ENCODE measurements around the gene PTGDS. TPM values are rescaled to one million over a fixed set of nuclear protein-coding genes. Genes with fewer than 3 reads are reported as not detected.

PTGDS gene
- total RNA-seq, 1 experiment from 2014 or later = not detected

- no peak for DNase-seq
- Histone ChIP-seq H3K36me3 (ENCODE audit: control insufficient read depth, insufficient read depth, low read length) (no peaks in the 10 kb centered on the region), H3K4me3 (ENCODE audit: low read depth, low read length) (no peak overlapping the region), H3K4me1 (no peaks in the 10 kb centered on the region), H3K27me3 (replicated peaks; ENCODE audit: control insufficient read depth, insufficient read depth, low read length) (no peaks in the 10 kb centered on the region), H3K9me3 (no peaks in the 10 kb centered on the region)
- no TSS peak for BruUV-seq (replicated peaks)
- intact Hi-C loops (cut with micrococcal nuclease; ENCODE audit: unreplicated experiment) = no loop called here
- Mint-ChIP-seq H3K27me3 (ENCODE audit: insufficient read depth, unreplicated experiment) (no peaks in the 10 kb centered on the region), H3K4me1 (ENCODE audit: low read depth, unreplicated experiment) (no peaks in the 10 kb centered on the region), H3K27ac (ENCODE audit: unreplicated experiment) (no peak overlapping the region), H3K9me3 (ENCODE audit: unreplicated experiment) (no peaks in the 10 kb centered on the region), H3K4me3 (ENCODE audit: unreplicated experiment) (no peak overlapping the region), H3K36me3 (ENCODE audit: insufficient read depth, unreplicated experiment) (no peaks in the 10 kb centered on the region)
- POLR2A ChIA-PET = no interaction called here
- no peak for TF ChIP-seq CTCF (IDR thresholded peaks at IDR 0.05; ENCODE audit: insufficient read depth in 1 of 2, low read depth in 1 of 2, low read length in 1 of 2, severe bottlenecking in 1 of 2, unreplicated experiment in 1 of 2)
- CTCF ChIA-PET = interaction anchor here (0.6 kb wide), 1 partner anchor 23 kb away, joined by 7 read pairs; the partner anchor contains the start of gene FUT7
Observed at GRCh38 chr9:137009217-137009616, 31.9 kb downstream of the PTGDS start.

- H3K4me1 Mint-ChIP-seq (ENCODE audit: low read depth, unreplicated experiment) = no peaks in the 10 kb centered on the region
- Histone ChIP-seq H3K9me3 (no peaks in the 10 kb centered on the region), H3K36me3 (ENCODE audit: control insufficient read depth, insufficient read depth, low read length) (no peaks in the 10 kb centered on the region), H3K27me3 (replicated peaks; ENCODE audit: control insufficient read depth, insufficient read depth, low read length) (no peaks in the 10 kb centered on the region), H3K4me3 (ENCODE audit: low read depth, low read length) (no peak overlapping the region), H3K4me1 (no peaks in the 10 kb centered on the region)
- ChIA-PET CTCF (interaction anchor here (0.6 kb wide), 2 partner anchors 22 to 638 kb away, joined by 3 to 7 read pairs; partner anchors contain the start of gene FUT7), POLR2A (interaction anchor here (0.5 kb wide), 1 partner anchor 42 kb away, joined by 5 read pairs; no protein-coding TSS in a partner anchor)
- no TSS peak for BruUV-seq (replicated peaks)
- H3K27ac Mint-ChIP-seq (ENCODE audit: unreplicated experiment) = no peak overlapping the region
- H3K9me3 Mint-ChIP-seq (ENCODE audit: unreplicated experiment) = no peaks in the 10 kb centered on the region
- no peak for TF ChIP-seq CTCF (IDR thresholded peaks at IDR 0.05; ENCODE audit: insufficient read depth in 1 of 2, low read depth in 1 of 2, low read length in 1 of 2, severe bottlenecking in 1 of 2, unreplicated experiment in 1 of 2)
- H3K4me3 Mint-ChIP-seq (ENCODE audit: unreplicated experiment) = no peak overlapping the region
- intact Hi-C loops (cut with micrococcal nuclease; ENCODE audit: unreplicated experiment) = no loop called here
- H3K36me3 Mint-ChIP-seq (ENCODE audit: insufficient read depth, unreplicated experiment) = no peaks in the 10 kb centered on the region
- no peaks in the 10 kb centered on the region for H3K27me3 Mint-ChIP-seq (ENCODE audit: insufficient read depth, unreplicated experiment)
- DNase-seq = no peak
Observed at GRCh38 chr9:137009938-137010732, 32.8 kb downstream of the PTGDS start.

- POLR2A ChIA-PET = no interaction called here
- H3K27me3 ChIP-seq (replicated peaks; ENCODE audit: control insufficient read depth, insufficient read depth, low read length) = no peaks in the 10 kb centered on the region
- no peaks in the 10 kb centered on the region for H3K36me3 Mint-ChIP-seq (ENCODE audit: insufficient read depth, unreplicated experiment)
- no peaks in the 10 kb centered on the region for H3K4me1 ChIP-seq
- H3K27ac Mint-ChIP-seq (ENCODE audit: unreplicated experiment) = no peak overlapping the region
- no peaks in the 10 kb centered on the region for H3K9me3 Mint-ChIP-seq (ENCODE audit: unreplicated experiment)
- H3K4me1 Mint-ChIP-seq (ENCODE audit: low read depth, unreplicated experiment) = no peaks in the 10 kb centered on the region
- CTCF ChIA-PET = no interaction called here
- no peak for TF ChIP-seq CTCF (IDR thresholded peaks at IDR 0.05; ENCODE audit: insufficient read depth in 1 of 2, low read depth in 1 of 2, low read length in 1 of 2, severe bottlenecking in 1 of 2, unreplicated experiment in 1 of 2)
- H3K27me3 Mint-ChIP-seq (ENCODE audit: insufficient read depth, unreplicated experiment) = no peaks in the 10 kb centered on the region
- BruUV-seq (replicated peaks) = no TSS peak
- intact Hi-C loops (cut with micrococcal nuclease; ENCODE audit: unreplicated experiment) = no loop called here
- no peak overlapping the region for H3K4me3 ChIP-seq (ENCODE audit: low read depth, low read length)
- H3K4me3 Mint-ChIP-seq (ENCODE audit: unreplicated experiment) = no peak overlapping the region
- no peaks in the 10 kb centered on the region for H3K9me3 ChIP-seq
- no peak for DNase-seq
- no peaks in the 10 kb centered on the region; the same call in 1 of the 2 replicates for H3K36me3 ChIP-seq (ENCODE audit: control insufficient read depth, insufficient read depth, low read length)
Observed at GRCh38 chr9:137011156-137011555, 33.9 kb downstream of the PTGDS start.

Data from Caco-2 (cell line).